Activated T-cell treated with anti-CD3 and anti-CD28 coated beads for 1 hour (primary cell): ENCODE data around the gene CHRNA3.
"Not testable (repeated sequence)": the region's sequence is repeated elsewhere in the genome, so short reads cannot be mapped to it uniquely, and the experiment has no call there.

Experiments used
- DNase-seq: peaks from one replicate; pipeline ENCODE4 v3.0.0-alpha.2; 2020; ENCODE audit warnings: low read depth

CHRNA3 gene

GRCh38 chr15:78560201-78560600 lies 60.6 kb downstream of the CHRNA3 start:
- DNase-seq, result not testable (repeated sequence)

- no peak for DNase-seq
These were observed 68.2 kb downstream of the CHRNA3 start for GRCh38 chr15:78552597-78552996.

GRCh38 chr15:78551902-78552301 lies 68.9 kb downstream of the CHRNA3 start:
- no peak for DNase-seq

- DNase-seq, result no peak
These were observed 70.0 kb downstream of the CHRNA3 start for GRCh38 chr15:78550815-78551214.

GRCh38 chr15:78550194-78550593 lies 70.6 kb downstream of the CHRNA3 start:
- no peak for DNase-seq
